Kasumi-1 (cell line): Measurements from ENCODE around the gene SPI1.

Experiments used
- DNase-seq, 2 experiments: peaks; one replicate each; lab custom pipeline; 2025; lab: John Stamatoyannopoulos, UW

Gene SPI1

DNA sequence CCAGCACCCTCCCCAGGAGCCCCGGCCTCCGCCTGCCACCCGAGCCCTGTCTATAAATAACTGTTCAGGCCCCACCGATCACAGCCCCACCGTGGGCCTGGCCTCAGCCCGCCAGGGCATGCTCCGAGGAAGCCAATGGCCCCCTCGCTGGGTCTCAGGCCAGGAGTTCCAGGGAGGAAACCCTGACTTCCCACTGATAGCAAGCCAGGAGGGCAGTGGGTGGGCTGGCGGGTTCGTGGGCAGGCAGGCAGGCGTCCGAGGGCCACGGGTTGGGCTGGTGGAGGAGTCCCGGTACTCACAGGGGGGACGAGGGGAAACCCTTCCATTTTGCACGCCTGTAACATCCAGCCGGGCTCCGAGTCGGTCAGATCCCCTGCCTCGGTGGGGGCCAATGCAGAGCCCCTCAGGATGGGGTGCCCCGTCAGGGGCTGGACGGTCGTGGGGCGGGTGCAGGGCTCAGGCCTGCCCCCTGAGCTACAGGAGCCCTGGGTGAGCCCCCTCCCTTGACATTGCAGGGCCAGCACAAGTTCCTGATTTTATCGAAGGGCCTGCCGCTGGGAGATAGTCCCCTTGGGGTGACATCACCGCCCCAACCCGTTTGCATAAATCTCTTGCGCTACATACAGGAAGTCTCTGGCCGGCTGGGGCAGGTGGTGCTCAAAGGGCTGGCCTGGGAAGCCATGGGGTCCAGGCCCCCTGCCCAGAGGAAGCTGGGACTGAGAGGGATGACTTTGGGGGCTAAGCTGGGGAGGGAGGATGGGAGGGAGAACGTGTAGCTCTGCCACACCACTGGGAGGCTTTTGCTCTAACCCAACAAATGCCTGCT, at the start of gene SPI1:
SPI1 (minus strand) TSS at position 538 of the 826 bp plus-strand sequence; CDS start at position 344, 194 bp downstream.
- peak; percentile 95 to 96 for DNase-seq

DNA sequence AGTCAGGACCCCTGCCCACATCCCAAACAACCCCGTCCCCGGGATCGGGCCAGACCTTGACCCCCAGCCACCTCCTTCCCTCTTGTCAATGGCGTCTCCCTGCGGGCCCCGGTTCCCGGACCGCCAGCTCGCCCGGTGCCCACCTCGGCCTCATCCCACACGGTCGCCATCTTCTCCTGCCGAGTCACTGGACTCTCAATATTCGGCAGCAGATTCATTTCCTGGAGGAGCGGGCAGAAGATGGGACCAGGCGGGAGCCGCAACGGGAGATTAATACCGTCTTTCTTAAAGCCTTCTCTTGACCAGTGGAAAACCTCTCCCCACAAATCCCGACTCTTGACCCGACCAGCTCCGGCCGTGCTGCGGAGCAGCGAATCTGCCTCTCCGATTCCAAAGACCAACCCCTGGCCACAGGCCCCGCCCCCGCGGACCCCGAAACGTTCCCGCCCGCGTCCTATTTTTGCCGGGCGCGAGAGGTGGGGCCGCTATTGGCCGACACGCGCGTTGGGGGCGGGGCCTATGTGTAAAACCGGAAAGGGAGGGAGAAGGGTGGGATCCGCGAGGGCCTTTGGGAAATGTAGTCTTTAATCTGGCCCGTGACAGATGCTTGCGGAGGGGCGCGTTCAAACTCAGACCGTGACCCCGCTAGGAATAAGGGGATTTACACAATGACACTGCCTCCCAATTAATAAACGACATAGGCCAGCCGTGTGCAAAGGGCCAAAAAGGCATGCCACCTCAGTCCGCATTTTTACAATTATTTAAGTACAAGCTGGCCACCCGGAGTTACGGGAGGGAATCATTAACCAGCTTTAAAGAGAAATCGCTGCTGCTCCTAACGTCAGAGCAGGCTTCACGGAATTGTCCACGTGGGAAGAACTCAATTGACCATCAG, 48.0 kb upstream of the SPI1 start, which contains the start of gene PSMC3:
PSMC3 (minus strand) TSS at position 378 of the 895 bp plus-strand sequence; CDS start at position 218, 160 bp downstream.
- peak; percentile 93 to 96 for DNase-seq

DNA sequence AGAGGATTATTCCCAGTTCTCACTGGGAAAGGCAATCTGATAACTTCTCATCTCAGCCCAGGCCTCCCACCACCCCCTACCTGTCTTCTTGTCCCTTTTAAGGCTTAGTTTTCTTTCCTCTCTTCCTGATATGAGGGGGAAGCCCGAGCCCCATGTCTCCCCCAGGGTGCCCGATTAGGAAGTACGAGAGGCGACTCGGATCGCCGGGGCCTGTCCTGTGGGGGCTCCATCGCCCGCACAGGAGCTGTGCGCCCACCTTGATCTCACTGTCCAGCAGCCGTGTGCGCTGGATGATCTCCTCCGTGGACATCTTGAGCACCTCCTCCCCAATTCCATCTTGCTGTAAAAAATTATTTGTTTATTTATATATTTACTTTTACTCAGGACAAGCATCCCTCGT, 47.3 kb upstream of the SPI1 start:
- no peak for DNase-seq

DNA sequence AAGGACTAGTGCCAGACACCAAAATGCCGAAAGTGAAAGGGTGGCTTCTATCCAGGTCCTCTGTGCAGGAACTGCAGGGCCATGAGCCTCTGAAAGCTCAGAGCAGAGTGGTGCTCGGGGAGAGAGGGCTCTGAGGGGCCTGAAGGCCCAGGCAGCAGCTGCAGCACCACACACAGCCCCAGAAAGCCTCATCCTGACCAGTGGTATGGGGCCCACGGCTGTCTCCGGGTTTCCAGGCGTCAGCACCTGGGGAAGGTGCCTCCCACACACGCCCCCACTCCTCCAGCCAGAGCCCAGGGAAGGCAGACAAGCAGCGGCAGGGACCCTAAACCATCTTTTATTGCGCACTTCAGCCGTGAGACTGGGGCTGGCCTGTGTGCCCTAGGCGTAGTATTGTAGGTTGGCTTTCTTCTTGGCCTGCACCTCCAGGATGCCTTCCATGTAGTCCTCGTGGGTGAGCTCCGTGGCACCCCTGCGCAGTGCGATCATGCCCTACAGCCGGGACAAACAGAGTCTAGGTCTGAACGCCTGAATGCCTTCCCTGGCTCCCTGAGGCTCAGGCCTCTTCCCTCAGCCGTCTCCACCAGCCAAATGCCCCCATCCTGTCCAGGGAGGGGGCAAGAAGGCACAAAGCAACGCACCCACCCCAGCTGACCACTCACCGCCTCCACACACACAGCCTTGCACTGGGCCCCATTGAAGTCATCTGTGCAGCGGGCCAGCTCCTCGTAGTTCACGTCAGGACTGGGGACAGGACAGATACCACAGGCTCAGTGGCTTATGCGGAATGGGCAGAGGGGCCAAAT, 40.3 kb upstream of the SPI1 start:
- no peak for DNase-seq

GRCh38 chr11:47417712-47418111, 39.4 kb upstream of the SPI1 start:
- no peak for DNase-seq

GRCh38 chr11:47415949-47416472, 37.7 kb upstream of the SPI1 start:
- DNase-seq = no peak

GRCh38 chr11:47415091-47415854, 36.9 kb upstream of the SPI1 start:
- DNase-seq = no peak

- DNase-seq = no peak
Observed at GRCh38 chr11:47414685-47415070, 36.3 kb upstream of the SPI1 start.

GRCh38 chr11:47413908-47414684, 35.7 kb upstream of the SPI1 start:
- DNase-seq = no peak

GRCh38 chr11:47413351-47413750, 35.0 kb upstream of the SPI1 start:
- no peak for DNase-seq

- peak; percentile 14 to 18 for DNase-seq
Observed at GRCh38 chr11:47411884-47412746, 33.8 kb upstream of the SPI1 start.

GRCh38 chr11:47410370-47411264, 32.3 kb upstream of the SPI1 start:
- no peak for DNase-seq

DNA sequence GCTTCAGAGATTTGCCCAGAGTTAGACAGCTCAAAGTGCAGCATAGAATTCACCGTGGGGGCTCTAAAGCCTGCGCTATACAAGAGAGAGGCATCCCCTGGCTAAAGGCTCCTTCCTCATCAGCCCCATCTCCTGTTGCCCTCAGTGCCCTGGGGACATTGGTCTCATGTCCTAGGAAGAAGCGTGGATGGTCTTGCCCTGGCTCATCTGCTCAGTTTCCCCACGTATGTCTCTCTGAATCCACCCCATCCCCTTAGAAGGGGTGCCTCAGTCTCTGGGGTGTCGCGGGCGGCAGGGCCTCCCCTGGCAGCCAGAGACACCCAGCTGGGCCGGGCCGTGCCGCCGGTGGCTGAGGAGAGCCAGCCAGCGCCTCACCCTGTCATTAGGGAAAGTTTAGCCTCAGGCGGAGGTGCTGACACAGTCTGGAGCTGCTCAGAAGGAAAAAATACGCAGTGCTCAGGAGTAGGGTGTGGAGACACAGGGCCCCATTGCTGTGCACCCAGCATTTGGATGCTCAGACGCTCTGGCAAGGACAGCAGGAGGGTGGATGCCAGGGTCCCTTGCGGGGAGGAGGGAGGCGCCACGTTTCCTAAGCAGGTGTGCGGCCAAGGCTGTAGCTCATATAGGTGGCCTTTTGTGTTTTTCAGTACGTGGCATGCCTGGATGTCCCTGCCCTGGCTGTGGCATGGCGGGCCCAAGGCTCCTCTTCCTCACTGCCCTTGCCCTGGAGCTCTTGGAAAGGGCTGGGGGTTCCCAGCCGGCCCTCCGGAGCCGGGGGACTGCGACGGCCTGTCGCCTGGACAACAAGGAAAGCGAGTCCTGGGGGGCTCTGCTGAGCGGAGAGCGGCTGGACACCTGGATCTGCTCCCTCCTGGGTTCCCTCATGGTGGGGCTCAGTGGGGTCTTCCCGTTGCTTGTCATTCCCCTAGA, 31.4 kb upstream of the SPI1 start:
- no peak for DNase-seq

DNA sequence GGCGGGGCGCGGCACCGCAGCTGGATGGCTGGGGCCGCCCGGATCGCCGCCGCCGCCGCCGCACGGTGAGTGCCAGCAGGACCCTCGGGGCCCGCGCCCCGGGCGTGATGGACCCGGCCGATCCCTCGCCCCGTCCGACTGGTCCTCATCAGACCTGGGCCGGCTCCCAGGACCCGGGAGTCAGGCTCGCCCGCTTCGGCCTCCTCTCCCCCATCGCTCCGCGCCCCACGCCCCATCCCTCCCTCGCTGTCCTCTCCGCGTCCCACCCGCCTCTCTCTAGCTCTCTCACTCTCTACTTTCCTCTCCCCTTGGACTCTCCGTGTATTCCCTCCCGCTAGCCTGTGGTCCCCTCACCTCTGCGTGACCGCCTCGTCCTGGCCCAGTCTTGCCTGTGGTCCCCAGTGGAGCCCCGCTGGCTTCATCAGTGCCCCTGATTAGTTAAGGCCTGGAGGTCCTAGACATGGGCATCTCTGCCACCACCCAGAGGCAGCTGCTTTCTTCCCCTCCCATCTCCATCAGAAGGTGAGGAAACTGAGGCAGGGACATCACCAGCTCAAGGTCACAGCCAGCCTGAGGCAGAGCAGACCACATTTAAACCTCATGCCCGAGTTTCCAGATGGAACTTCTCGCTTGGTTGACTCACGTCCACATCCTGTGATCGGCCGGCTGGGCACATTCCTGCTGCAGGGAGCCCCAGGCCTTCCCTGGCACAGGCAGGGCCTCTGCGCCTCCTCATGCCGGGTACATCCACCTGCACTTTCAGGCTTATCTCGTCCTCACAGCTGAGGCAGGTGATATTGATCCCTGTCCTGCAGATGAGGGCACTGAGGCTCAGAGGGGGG, 30.5 kb upstream of the SPI1 start:
- DNase-seq = no peak

DNA sequence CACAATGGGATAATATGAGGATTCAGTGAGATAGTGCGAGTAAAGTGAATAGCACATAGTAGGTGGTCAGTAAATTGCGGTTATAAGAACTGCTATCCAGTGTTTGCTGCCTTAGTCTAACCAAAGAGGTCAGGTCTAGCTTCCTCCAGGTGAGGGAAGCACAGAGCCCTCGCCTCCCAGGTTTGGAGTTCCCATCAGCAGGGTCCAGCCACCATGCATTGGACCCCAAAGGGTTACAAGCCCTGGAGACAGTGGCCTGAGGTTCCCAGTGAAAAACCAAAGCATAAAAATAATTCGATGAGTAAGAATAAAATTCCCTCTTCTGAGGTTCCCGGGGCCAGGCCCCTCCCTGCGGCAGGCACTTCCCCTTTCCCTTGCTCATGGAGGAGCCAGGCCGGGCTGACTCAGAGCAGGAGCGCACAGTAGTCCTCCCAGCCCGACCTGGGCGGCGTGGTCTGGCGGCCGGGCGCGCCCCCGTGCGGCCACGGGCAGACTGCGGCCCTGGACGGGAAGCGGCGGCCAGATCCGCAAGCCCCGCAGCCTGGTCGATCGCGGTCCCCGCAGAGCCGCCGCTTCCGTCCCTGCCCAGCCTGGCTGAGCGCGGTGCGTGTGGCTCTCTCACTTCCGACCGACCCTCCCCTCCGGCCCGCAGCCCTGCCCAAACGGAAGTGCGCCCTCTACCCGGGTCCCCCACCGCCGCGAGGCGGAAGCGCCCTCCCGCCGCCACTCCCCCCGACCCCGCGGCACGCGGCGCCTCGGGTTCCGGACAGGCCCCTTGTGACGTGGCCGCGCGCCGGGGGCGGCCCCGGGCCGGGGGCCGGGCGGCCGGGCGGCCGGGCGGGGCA, 29.6 kb upstream of the SPI1 start, which contains the start of gene SLC39A13:
SLC39A13 (plus strand) TSS at position 845 of the 845 bp plus-strand sequence. CDS start 1,505 bp downstream, outside the sequence.
- peak; percentile 96 to 97 for DNase-seq
